GM20000 (cell line): ENCODE data around the gene PRKN.

ENCODE experiments used
- DNase-seq: peaks from one replicate; pipeline ENCODE4 v3.0.0; 2012; ENCODE audit warnings: low spot score
- CTCF ChIP-seq: IDR thresholded peaks from 2 replicates; pipeline ENCODE4 v1.5.1; 2012; ENCODE audit warnings: mild to moderate bottlenecking, control low read depth; ENCODE audit errors: extremely low read depth, missing control alignments

PRKN gene

GRCh38 chr6:161532536-161532935 is 1195.0 kb downstream of the PRKN start:
- TF ChIP-seq CTCF = no peak
- DNase-seq = no peak

- no peak for TF ChIP-seq CTCF
- no peak for DNase-seq
These were observed 1200.8 kb downstream of the PRKN start for GRCh38 chr6:161526794-161527193.

- no peak for TF ChIP-seq CTCF
- no peak for DNase-seq
These were observed 1204.2 kb downstream of the PRKN start for GRCh38 chr6:161523362-161523761.

- no peak for DNase-seq
- no peak for TF ChIP-seq CTCF
These were observed 1205.3 kb downstream of the PRKN start for GRCh38 chr6:161522276-161522675.

GRCh38 chr6:161511447-161512095 is 1216.0 kb downstream of the PRKN start:
- no peak for DNase-seq
- no peak for TF ChIP-seq CTCF

GRCh38 chr6:161508341-161508740 is 1219.2 kb downstream of the PRKN start:
- TF ChIP-seq CTCF = no peak
- DNase-seq = no peak

GRCh38 chr6:161507375-161507774 is 1220.2 kb downstream of the PRKN start:
- DNase-seq = no peak
- TF ChIP-seq CTCF = no peak
